ENCODE results near the gene OR1J2.

OR1J2 gene

GRCh38 chr9:122538757-122539156 is 28.2 kb downstream of the OR1J2 start:
- TF ChIP-seq CTCF (IDR thresholded peaks at IDR 0.05; ENCODE audit: borderline replicate concordance, extremely low read depth, low read length, poor library complexity, severe bottlenecking) (no peak), EZH2 (IDR thresholded peaks at IDR 0.05; ENCODE audit: borderline replicate concordance, low read depth, low read length, severe bottlenecking) (no peak)
- Histone ChIP-seq H4K20me1 (ENCODE audit: insufficient read depth, low read length) (no peaks in the 10 kb centered on the region), H3K79me2 (ENCODE audit: insufficient read depth, low read length) (no peaks in the 10 kb centered on the region), H3K36me3 (ENCODE audit: insufficient read depth, low read length) (no peaks in the 10 kb centered on the region), H2AFZ (ENCODE audit: low read depth, low read length) (no peak overlapping the region), H3K9me3 (ENCODE audit: insufficient read depth, low read length, severe bottlenecking) (no peaks in the 10 kb centered on the region), H3K27ac (ENCODE audit: low read length) (no peak overlapping the region), H3K9ac (ENCODE audit: low read depth, low read length) (no peak overlapping the region), H3K4me1 (ENCODE audit: insufficient read depth, low read length) (no peaks in the 10 kb centered on the region), H3K4me3 (ENCODE audit: low read depth in 1 of 2, low read length in 2 of 2) (no peak overlapping the region), H3K4me2 (ENCODE audit: insufficient read depth, low read length) (no peak overlapping the region), H3K27me3 (ENCODE audit: insufficient read depth, low read length, poor library complexity) (no peaks in the 10 kb centered on the region)
- ATAC-seq (ENCODE audit: insufficient read depth, low read depth) (no peak), DNase-seq (no peak)

- H2AFZ ChIP-seq (ENCODE audit: low read depth, low read length) = no peak overlapping the region
- no peaks in the 10 kb centered on the region for H3K36me3 ChIP-seq (ENCODE audit: insufficient read depth, low read length)
- ATAC-seq (ENCODE audit: insufficient read depth, low read depth) (no peak), DNase-seq (no peak)
- H3K79me2 ChIP-seq (ENCODE audit: insufficient read depth, low read length) = no peaks in the 10 kb centered on the region
- H4K20me1 ChIP-seq (ENCODE audit: insufficient read depth, low read length) = no peaks in the 10 kb centered on the region
- H3K27ac ChIP-seq (ENCODE audit: low read length) = no peak overlapping the region
- no peaks in the 10 kb centered on the region for H3K9me3 ChIP-seq (ENCODE audit: insufficient read depth, low read length, severe bottlenecking)
- H3K4me2 ChIP-seq (ENCODE audit: insufficient read depth, low read length) = no peak overlapping the region
- no peaks in the 10 kb centered on the region for H3K27me3 ChIP-seq (ENCODE audit: insufficient read depth, low read length, poor library complexity)
- no peaks in the 10 kb centered on the region for H3K4me1 ChIP-seq (ENCODE audit: insufficient read depth, low read length)
- no peak for TF ChIP-seq EZH2 (IDR thresholded peaks at IDR 0.05; ENCODE audit: borderline replicate concordance, low read depth, low read length, severe bottlenecking)
- TF ChIP-seq CTCF (IDR thresholded peaks at IDR 0.05; ENCODE audit: borderline replicate concordance, extremely low read depth, low read length, poor library complexity, severe bottlenecking) = no peak
- H3K4me3 ChIP-seq (ENCODE audit: low read depth in 1 of 2, low read length in 2 of 2) = no peak overlapping the region
- H3K9ac ChIP-seq (ENCODE audit: low read depth, low read length) = no peak overlapping the region
These were observed 35.6 kb downstream of the OR1J2 start for GRCh38 chr9:122546196-122546595.

- ATAC-seq (ENCODE audit: insufficient read depth, low read depth) = no peak
These were observed 40.8 kb downstream of the OR1J2 start for GRCh38 chr9:122551371-122551770.

More at GRCh38 chr9:122551371-122551770, 40.8 kb downstream of the OR1J2 start:
- no peak overlapping the region for H3K4me2 ChIP-seq (ENCODE audit: insufficient read depth, low read length)
- H3K36me3 ChIP-seq (ENCODE audit: insufficient read depth, low read length) = no peaks in the 10 kb centered on the region
- no peak overlapping the region for H3K4me3 ChIP-seq (ENCODE audit: low read depth in 1 of 2, low read length in 2 of 2)
- DNase-seq = no peak
- no peak overlapping the region for H3K27ac ChIP-seq (ENCODE audit: low read length)
- peaks cover 6% of the 10 kb centered on the region for H3K27me3 ChIP-seq (ENCODE audit: insufficient read depth, low read length, poor library complexity)
- H3K4me1 ChIP-seq (ENCODE audit: insufficient read depth, low read length) = no peaks in the 10 kb centered on the region
- H3K79me2 ChIP-seq (ENCODE audit: insufficient read depth, low read length) = no peaks in the 10 kb centered on the region
- no peak for TF ChIP-seq CTCF (IDR thresholded peaks at IDR 0.05; ENCODE audit: borderline replicate concordance, extremely low read depth, low read length, poor library complexity, severe bottlenecking)
- TF ChIP-seq EZH2 (IDR thresholded peaks at IDR 0.05; ENCODE audit: borderline replicate concordance, low read depth, low read length, severe bottlenecking) = no peak
- H2AFZ ChIP-seq (ENCODE audit: low read depth, low read length) = no peak overlapping the region
- no peaks in the 10 kb centered on the region for H4K20me1 ChIP-seq (ENCODE audit: insufficient read depth, low read length)
- H3K9me3 ChIP-seq (ENCODE audit: insufficient read depth, low read length, severe bottlenecking) = no peaks in the 10 kb centered on the region
- H3K9ac ChIP-seq (ENCODE audit: low read depth, low read length) = no peak overlapping the region
